KOPT-K1 (cell line): Measurements from ENCODE around the gene TNNT2.

ENCODE experiments used
- H3K27ac ChIP-seq: fragments of 200-600 bp; sonication (generic); 2 replicates; pipeline ENCODE4 v1.5.1; 2016; ENCODE audit warnings: antibody characterized with exemption, mild to moderate bottlenecking, low read depth, low read length; ENCODE audit not compliant: poor library complexity, severe bottlenecking
- H3K36me3 ChIP-seq: fragments of 200-600 bp; sonication (generic); 2 replicates; pipeline ENCODE4 v1.5.1; 2017; ENCODE audit warnings: antibody characterized with exemption, mild to moderate bottlenecking, low read length, moderate library complexity; ENCODE audit not compliant: insufficient read depth
- H3K9me3 ChIP-seq: fragments of 200-600 bp; sonication (generic); 2 replicates; pipeline ENCODE4 v1.5.1; 2017; ENCODE audit warnings: antibody characterized with exemption, low read length, mild to moderate bottlenecking; ENCODE audit not compliant: insufficient read depth, poor library complexity, severe bottlenecking

Gene TNNT2

DNA sequence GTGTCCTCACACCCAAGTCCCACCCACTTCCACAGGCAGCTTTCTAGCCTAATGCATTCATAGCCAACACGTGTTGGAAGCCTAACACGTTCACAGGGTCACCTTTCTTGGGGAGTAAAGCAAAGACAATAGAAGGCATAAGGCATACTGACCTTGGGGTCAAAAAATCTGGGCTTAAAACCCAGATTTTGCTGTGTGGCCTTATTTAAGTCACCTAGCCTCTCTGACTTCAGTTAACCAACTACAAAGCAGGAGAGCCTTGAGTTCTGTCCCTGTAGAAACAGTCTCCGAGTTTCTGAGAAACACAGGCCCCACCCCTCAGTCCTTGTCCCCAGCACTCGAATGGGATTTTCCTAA, 1.4 kb downstream of the TNNT2 start:
- Histone ChIP-seq H3K36me3 (no peaks in the 10 kb centered on the region), H3K27ac (no peak overlapping the region), H3K9me3 (no peaks in the 10 kb centered on the region)

DNA sequence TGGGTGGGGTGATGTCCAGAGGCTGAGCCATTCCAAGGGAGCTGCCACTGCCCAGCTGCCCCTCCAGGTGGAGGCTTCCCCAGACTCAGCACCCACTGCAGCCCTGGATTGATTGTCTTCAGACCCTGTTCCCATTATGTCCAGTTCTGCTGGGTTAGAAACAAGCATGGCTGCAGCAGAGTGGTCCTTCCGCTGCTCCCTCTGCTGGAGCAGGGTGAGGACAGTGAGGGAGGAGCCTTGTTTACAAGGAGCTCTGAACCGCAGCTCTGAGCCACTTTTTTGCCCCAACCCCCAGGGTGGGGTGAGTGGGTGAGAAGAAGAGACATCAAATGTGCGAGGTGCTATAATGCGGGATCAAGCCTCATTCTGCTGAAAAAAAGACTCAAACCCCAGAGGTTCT, 2.3 kb downstream of the TNNT2 start:
- Histone ChIP-seq H3K27ac (no peak overlapping the region), H3K9me3 (no peaks in the 10 kb centered on the region), H3K36me3 (no peaks in the 10 kb centered on the region)

DNA sequence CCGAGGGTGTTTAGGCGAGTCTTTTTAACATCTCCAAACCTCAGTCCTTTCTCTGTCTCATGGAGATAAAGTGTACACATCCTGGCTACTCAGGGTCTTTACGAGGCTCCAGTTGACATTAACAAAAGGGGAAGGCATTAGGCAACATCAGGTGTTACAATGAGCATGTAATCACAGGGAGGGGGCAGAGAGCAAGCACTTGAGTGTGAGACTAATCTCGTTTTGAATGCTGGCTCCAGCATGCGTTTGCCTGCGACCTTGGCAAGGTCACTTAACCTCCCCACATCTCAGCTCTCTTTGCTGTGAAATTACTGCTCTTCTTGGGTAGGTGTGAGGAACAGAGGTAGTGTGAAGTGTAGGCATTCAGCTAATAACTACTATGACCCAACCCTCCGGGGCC, 3.1 kb downstream of the TNNT2 start:
- Histone ChIP-seq H3K36me3 (no peaks in the 10 kb centered on the region), H3K9me3 (no peaks in the 10 kb centered on the region), H3K27ac (no peak overlapping the region)

DNA sequence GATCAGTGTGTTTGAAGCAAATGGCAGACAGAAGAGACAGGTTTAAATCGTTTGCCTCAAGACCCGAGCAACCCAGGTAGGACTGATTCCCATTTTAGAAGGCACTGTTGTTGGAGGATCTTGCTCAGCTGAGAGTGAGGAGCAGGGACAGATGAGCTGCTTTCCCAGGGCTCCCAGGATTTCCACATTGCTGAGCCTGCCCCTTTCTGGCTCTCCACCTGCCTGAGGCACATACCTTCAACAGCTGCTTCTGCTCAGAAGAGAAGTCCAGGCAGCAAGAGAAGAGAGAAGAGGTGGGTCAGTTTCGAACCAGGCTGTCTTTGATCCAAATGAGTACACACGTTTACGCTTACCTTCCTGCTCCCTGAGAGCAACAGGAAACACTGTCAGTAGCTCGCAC, 5.7 kb downstream of the TNNT2 start:
- H3K27ac ChIP-seq, result no peak overlapping the region

DNA sequence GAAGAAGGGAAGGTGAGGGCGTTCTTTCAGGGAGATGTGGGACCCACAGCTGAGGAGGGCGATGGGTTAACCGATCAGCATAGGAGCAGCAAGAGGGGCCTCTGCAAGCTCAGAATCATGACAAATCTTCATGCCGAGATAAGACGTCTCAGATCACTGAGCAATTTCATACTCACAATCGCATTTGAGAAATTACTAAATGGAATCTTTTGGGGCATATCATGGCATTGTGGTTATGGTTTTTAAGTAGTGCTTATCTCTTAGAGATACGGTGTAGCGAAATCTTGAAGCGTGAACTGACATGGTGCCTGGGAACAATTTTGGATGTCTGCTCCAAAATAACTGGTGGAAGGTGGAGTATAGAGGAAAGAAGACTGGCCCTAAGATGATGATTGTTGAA, 6.2 kb downstream of the TNNT2 start:
- Histone ChIP-seq H3K27ac (no peak overlapping the region), H3K9me3 (no peaks in the 10 kb centered on the region), H3K36me3 (no peaks in the 10 kb centered on the region)

More for the DNA sequence above, 5.7 kb downstream of the TNNT2 start:
- no peaks in the 10 kb centered on the region for H3K9me3 ChIP-seq
- H3K36me3 ChIP-seq, result no peaks in the 10 kb centered on the region

DNA sequence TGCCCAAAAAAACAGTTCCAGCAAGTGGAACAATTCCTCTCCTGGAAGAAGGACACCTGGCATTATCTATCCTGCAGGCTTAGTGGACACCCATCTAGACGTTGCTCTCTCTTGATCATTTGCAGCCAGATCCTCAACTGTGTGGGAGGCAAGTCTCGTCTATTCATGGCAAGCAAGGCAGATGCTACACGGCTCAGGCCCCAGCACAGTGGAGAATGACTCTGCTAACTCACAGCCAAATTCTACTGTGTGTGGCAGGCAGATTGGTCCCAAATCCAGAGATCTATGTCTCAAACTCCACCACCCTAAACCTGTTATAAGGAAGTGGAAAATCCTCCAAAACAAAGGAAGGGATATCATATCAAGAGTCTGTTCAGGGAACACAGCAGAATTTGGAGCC, 7.0 kb downstream of the TNNT2 start:
- no peaks in the 10 kb centered on the region for H3K9me3 ChIP-seq
- no peak overlapping the region for H3K27ac ChIP-seq
- H3K36me3 ChIP-seq, result no peaks in the 10 kb centered on the region

DNA sequence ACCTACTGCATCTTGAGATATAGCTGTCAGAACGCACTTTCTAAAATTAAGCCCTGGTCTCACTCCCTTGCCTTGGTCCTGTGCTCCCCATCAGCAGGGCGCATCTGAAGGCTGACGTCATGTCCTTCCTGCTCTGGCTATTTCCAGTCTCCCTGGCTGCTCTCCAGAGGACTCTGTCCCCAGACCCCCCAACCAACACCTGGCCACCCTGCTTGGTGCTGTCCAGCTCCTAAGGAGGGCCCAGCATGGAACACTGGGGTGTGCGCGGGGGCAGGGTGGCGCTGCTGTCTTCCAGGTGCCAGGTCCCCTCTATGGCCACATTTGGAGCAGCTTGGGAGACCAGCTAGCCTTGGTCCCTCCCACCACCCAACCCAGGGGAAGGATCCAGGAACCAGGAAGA, 8.3 kb downstream of the TNNT2 start:
- Histone ChIP-seq H3K36me3 (no peaks in the 10 kb centered on the region), H3K27ac (no peak overlapping the region), H3K9me3 (no peaks in the 10 kb centered on the region)

DNA sequence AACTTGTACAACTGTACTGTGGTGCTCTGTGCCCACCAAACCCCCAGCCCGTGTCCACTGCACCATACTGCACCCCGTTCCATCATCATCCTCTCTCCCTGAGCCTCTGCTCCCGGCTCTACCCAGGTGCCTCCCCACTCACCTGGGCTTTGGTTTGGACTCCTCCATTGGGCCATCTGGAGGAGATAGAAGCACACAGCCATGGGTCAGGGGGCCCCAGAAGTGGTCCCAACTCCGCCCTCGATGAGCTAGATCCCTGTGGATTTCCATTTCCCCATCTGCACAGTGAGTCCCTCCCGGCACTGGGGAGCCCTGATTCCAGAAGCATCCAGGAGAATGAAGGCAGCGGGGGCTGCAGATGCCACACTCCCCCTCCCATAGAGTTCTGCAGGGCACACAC, 10.8 kb downstream of the TNNT2 start:
- H3K27ac ChIP-seq, result no peak overlapping the region
- H3K36me3 ChIP-seq, result no peaks in the 10 kb centered on the region
- no peaks in the 10 kb centered on the region for H3K9me3 ChIP-seq

DNA sequence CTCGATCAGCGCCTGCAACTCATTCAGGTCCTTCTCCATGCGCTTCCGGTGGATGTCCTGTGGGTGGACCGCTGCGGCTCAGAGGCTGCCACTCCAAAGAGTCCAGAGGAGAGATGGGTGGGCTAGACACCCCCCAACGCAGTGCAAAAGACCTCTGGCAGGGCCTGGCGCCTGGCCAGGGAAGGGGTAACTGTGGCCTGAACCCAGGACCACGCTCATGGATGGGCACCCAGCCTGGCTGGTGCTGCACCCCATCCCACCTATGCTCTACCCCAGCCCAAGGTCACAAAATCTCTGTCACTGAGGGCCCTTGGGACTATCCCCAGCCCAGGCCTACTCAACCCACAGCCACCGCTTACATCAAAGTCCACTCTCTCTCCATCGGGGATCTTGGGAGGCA, 12.2 kb downstream of the TNNT2 start:
- no peak overlapping the region for H3K27ac ChIP-seq
- no peaks in the 10 kb centered on the region for H3K36me3 ChIP-seq
- H3K9me3 ChIP-seq, result no peaks in the 10 kb centered on the region

DNA sequence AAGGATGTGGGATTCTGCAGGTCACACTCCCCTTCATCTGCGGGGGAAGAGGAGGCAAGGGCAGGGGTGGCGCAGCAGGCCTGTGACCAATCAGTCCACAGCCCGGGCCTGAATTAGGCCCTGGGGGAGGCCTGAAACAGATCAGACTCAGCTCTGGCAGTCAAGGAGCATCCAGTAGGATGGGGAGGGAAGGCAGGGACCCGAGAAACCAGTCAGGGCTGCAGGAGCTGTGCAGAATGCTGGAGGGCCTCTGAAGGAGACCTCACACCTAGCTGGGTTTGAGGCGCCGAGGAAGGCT, 12.7 kb downstream of the TNNT2 start:
- no peaks in the 10 kb centered on the region for H3K9me3 ChIP-seq
- H3K27ac ChIP-seq, result no peak overlapping the region

DNA sequence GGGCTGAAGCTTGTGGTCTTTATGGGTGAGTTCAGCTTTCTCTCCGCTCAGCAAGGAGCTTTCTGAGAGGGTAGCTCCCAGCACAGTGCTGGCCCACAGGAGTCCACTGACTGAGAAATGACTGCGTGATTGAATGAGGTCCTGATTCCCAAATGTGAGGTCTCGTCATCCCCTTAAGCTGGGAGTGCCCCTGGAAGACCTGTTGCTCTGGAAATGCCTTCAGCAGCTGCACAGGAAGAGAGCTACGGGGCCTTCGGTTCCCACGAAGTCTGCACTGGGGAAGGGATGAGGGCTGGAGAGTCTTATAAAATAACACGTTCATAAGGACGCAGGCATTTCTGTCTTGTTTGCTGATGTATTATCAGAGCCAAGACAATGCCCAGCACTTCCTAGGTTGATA, 14.0 kb downstream of the TNNT2 start:
- Histone ChIP-seq H3K27ac (no peak overlapping the region), H3K9me3 (no peaks in the 10 kb centered on the region), H3K36me3 (no peaks in the 10 kb centered on the region)

More for the DNA sequence above, 12.7 kb downstream of the TNNT2 start:
- no peaks in the 10 kb centered on the region for H3K36me3 ChIP-seq

DNA sequence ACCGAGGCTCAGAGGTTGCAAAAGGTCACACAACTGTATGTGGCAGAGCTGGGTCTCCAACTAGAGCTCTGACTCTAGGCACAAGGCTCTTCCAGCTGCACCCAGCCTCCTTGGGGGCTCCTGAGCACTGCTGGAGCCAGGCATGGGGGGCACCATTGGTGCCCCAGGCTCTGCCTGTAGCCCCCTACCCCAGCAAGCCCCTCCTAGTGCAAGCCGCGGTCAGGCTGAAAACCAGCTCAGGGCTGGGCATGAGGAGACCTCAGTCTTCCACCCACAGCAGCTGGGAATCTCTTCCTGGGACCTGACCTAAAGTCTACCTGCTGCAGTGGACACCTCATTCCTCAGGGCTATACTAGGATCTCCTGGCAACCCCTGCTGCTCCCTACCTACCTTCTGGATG, 14.6 kb downstream of the TNNT2 start:
- H3K36me3 ChIP-seq, result no peaks in the 10 kb centered on the region
- no peak overlapping the region for H3K27ac ChIP-seq
- no peaks in the 10 kb centered on the region for H3K9me3 ChIP-seq

DNA sequence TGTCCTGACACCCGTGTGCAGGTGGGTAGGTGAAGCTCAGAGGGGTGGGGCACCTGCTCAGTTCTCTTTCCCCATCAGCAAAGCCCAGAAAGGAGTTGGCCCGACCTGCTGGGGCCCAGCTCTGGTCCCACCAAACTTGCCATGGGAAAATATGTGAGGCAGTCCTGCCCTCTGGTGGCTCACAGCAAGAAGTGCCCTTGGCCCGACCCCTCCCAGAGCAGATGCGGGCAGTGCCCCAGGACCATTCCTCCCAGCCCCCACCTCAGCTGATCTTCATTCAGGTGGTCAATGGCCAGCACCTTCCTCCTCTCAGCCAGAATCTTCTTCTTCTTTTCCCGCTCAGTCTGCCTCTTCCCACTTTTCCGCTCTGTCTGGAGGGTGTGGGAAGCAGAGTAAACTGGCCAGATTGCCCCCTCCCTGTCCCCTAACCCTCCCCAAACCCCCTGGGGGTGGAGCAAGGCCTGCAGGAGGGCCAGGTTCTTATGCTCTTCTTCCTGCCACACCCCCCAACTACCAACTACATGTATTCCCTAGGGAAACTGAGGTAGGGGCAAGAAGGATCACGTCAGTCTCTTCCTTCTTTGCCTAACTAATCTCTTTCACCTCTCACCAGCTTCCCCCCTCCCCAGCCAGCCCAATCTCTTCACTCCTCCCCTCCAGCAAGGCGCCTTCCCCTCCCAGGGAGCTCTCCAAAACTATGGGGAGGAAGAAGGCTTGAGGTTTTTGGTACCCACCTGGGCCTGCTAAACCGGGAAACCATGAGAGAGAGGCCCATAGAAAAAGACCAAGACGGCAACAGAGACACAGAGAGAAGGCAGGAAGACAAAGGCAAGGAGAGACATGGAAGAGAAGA, 15.6 kb downstream of the TNNT2 start:
- Histone ChIP-seq H3K36me3 (no peaks in the 10 kb centered on the region), H3K9me3 (no peaks in the 10 kb centered on the region), H3K27ac (no peak overlapping the region)

DNA sequence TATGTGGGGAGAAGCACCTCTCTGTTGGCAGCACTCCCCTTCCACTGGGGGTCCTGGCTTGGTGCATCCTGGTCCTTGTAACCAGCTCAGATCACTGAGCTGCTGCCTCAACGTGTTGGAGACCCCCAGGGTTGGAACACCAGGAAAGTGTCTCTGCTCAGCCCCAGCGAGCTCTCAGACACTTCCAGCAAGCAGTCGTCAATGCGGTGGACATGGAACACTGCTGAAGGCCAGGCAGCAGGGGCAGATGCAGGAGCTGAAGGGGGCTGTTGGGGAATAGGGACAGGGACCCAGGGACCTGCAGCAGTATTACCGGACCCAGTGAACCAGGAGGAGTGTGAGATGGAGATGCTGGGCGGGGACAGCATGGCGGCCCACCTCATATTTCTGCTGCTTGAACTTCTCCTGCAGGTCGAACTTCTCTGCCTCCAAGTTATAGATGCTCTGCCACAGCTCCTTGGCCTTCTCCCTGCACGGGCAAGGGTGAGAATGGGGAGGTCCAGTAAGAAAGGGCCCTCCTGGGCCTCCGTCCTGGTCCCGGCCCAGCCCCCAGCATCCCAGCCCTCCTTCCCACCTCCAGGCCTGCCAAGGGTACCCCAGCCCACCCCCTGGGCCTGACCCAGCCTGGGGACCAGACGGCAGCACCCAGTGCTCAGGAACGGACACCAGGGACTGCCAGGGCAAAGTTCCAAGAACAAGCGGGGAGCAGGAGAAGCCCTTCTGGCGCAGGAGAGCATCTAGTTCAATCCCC, 16.4 kb downstream of the TNNT2 start:
- no peak overlapping the region for H3K27ac ChIP-seq
- no peaks in the 10 kb centered on the region for H3K9me3 ChIP-seq
- no peaks in the 10 kb centered on the region for H3K36me3 ChIP-seq

DNA sequence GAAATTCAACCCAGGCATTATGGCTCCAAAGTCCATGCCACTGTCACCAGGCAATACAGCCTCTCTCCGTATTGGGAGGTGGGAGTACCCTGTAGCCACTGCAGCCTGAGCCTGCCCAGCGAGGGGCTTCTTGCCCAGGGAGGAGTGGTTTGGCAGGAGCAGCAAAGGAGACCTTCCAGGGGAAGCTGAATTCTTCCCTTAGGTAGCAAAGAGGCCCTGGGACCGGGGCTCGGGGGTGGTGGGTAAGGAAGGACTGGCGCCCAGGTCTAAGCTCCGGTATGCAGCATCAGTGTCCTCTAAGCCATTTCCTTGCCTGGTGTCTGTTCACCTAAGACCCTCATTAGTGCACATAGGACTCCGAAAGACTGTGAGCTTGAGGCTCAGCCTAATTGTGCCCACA, 17.0 kb downstream of the TNNT2 start:
- no peak overlapping the region for H3K27ac ChIP-seq
- no peaks in the 10 kb centered on the region for H3K36me3 ChIP-seq
- no peaks in the 10 kb centered on the region for H3K9me3 ChIP-seq

DNA sequence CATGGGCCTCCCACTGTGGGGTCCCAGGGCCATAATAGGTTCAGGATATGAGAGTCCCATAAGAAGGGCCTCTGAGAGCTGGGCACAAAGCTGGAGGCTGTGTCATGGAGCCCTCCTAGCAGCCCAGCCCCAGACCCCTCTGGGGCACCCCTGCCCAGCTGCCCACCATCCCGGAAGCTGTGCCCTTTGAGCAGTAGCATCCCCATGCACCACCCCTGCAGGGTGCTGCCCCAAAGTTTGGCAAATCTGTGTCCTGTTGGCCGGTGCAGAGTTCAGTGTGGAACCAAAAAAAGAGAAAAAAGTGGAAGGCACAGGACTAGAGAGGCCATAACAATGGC, 17.6 kb downstream of the TNNT2 start:
- Histone ChIP-seq H3K36me3 (no peaks in the 10 kb centered on the region), H3K9me3 (no peaks in the 10 kb centered on the region), H3K27ac (no peak overlapping the region)
